Measurements from ENCODE around the gene NFXL1. TPM values are rescaled to one million over a fixed set of nuclear protein-coding genes. Genes with fewer than 3 reads are reported as not detected.

Gene NFXL1
- total and polyA plus RNA-seq, 3 donors from 2014 or later = 26.9 to 35.3 (median 27.5) TPM

DNA sequence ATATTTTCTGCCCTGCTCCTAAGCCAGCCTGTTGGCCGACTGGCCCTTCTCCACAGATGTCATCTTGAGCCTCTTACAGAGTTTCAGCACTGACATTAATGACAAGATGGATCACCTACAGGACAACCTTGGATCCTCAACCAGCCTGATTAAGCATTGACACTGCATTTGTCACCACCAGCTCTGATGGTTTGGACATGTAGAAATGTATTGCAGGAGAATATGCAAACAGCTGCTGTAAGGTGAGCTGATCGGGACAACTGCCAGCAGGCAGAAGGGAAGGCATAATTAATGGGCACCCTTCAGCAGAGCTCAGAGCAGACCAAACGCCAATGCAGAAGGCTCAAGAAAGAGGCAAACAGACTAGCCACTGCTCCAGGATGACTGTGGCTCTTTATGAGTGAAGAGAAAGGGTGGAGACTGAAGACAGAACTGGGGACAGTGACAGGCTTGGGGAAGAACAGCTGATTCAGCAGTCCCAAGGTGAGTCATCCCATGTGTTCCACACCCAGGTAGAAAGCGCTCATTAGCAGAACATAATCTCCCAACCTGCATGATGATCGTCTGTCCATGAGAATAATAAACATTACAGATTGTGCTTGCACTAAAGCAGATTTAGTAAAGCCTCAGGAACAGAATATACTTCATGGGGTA, 83.2 kb downstream of the NFXL1 start:
- intact Hi-C loops (cut with DNase I; ENCODE audit: low total_unique reads) = no loop called here
- no peaks in the 10 kb centered on the region for H3K9me3 ChIP-seq
- 73 to 75% methylated on average over 5 of the region's 5 CpGs for WGBS, 2 donors
- H3K4me3 ChIP-seq = no peak overlapping the region
- no peaks in the 10 kb centered on the region for H3K27me3 ChIP-seq
- no peak for DNase-seq
- H3K36me3 ChIP-seq (ENCODE audit: low read depth, missing control alignments) = no peaks in the 10 kb centered on the region
- peaks cover 3% of the 10 kb centered on the region for H3K4me1 ChIP-seq
- no peak overlapping the region for H3K27ac ChIP-seq
- TF ChIP-seq CTCF (IDR thresholded peaks at IDR 0.05) (no peak), POLR2A (IDR thresholded peaks at IDR 0.05) (no peak)

- no peaks in the 10 kb centered on the region for H3K9me3 ChIP-seq
- WGBS, 2 donors = 87 to 88% methylated on average over 3 of the region's 3 CpGs
- no peaks in the 10 kb centered on the region for H3K4me1 ChIP-seq
- no peak overlapping the region for H3K4me3 ChIP-seq
- intact Hi-C loops (cut with DNase I; ENCODE audit: low total_unique reads) = no loop called here
- no peaks in the 10 kb centered on the region for H3K27me3 ChIP-seq
- no peaks in the 10 kb centered on the region for H3K36me3 ChIP-seq (ENCODE audit: low read depth, missing control alignments)
- no peak overlapping the region for H3K27ac ChIP-seq
- DNase-seq = no peak
- TF ChIP-seq POLR2A (IDR thresholded peaks at IDR 0.05) = no peak
- TF ChIP-seq CTCF (IDR thresholded peaks at IDR 0.05) = no peak
Observed at GRCh38 chr4:47830265-47831025, 83.9 kb downstream of the NFXL1 start.

DNA sequence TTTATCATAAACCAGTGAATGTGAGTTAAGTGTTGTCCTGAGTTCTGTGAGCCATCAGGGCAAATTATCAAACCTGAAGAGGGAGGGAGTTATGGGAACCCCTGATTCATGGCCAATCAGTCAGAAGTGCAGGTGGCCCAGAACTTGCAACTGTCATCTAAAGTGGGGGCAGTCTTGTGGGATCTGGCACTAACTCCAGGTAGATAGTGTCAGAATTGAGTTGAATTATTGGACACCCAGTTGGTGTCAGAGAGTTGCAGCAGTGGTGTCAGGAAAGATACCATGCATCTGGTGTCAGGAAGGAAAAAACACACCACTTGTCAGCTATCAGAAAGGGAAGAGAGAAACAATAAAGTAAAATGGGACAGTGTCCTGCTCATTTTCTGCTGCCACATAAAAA, 84.9 kb downstream of the NFXL1 start:
- H3K4me3 ChIP-seq = no peak overlapping the region
- DNase-seq = no peak
- H3K9me3 ChIP-seq = no peaks in the 10 kb centered on the region
- TF ChIP-seq CTCF (IDR thresholded peaks at IDR 0.05) = no peak
- no peak for TF ChIP-seq POLR2A (IDR thresholded peaks at IDR 0.05)
- no peaks in the 10 kb centered on the region for H3K27me3 ChIP-seq
- no peak overlapping the region for H3K27ac ChIP-seq
- H3K36me3 ChIP-seq (ENCODE audit: low read depth, missing control alignments) = no peaks in the 10 kb centered on the region
- H3K4me1 ChIP-seq = no peaks in the 10 kb centered on the region
- intact Hi-C loops (cut with DNase I; ENCODE audit: low total_unique reads) = no loop called here

- H3K4me1 ChIP-seq = no peaks in the 10 kb centered on the region
- no peak overlapping the region for H3K27ac ChIP-seq
- no peak for DNase-seq
- H3K4me3 ChIP-seq = no peak overlapping the region
- intact Hi-C loops (cut with DNase I; ENCODE audit: low total_unique reads) = no loop called here
- TF ChIP-seq POLR2A (IDR thresholded peaks at IDR 0.05) (no peak), CTCF (IDR thresholded peaks at IDR 0.05) (no peak)
- H3K36me3 ChIP-seq (ENCODE audit: low read depth, missing control alignments) = no peaks in the 10 kb centered on the region
- 85 to 89% methylated on average over 2 of the region's 2 CpGs for WGBS, 2 donors
- H3K9me3 ChIP-seq = no peaks in the 10 kb centered on the region
- H3K27me3 ChIP-seq = no peaks in the 10 kb centered on the region
Observed at GRCh38 chr4:47827343-47828047, 86.9 kb downstream of the NFXL1 start.

All from testis (tissue), 3 donors.